Omental fat pad (tissue), 4 donors: ENCODE data around the gene MAP4K4. TPM values are rescaled to one million over a fixed set of nuclear protein-coding genes. Genes with fewer than 3 reads are reported as not detected.

Experiments
- ATAC-seq: fragments of 150-250 bp; one replicate; pipeline ENCODE4 v1.9.1; 2016; ENCODE audit warnings: mild to moderate bottlenecking, moderate library complexity; ENCODE audit not compliant: low FRiP score
- DNase-seq: peaks from one replicate; pipeline ENCODE4 v3.0.0-alpha.2; 2019; ENCODE audit warnings: low spot score
- CTCF ChIP-seq, 3 donors: fragments of 450-650 bp; IDR thresholded peaks; one replicate each; pipeline ENCODE4 v1.5.1; 2016 to 2017; ENCODE audit warnings: antibody characterized with exemption in 3 of 3, mild to moderate bottlenecking in 3 of 3, moderate library complexity in 2 of 3
- total RNA-seq, 4 donors: library from RNA; depleted of rRNA; stranded (reverse); fragments of >200 nt; gene quantifications; one replicate each; pipeline ENCODE4 v1.1.0, GENCODE V29; 2016

MAP4K4 gene
- total RNA-seq, 4 donors from 2014 or later, result 85.9 to 199 (median 110) TPM

GRCh38 chr2:101756266-101756665 is 58.8 kb downstream of the MAP4K4 start:
- TF ChIP-seq CTCF (IDR thresholded peaks at IDR 0.05), result no peak
- no peak for DNase-seq
- ATAC-seq, result no peak

GRCh38 chr2:101758001-101758400 is 60.5 kb downstream of the MAP4K4 start:
- no peak for DNase-seq
- no peak for ATAC-seq
- no peak for TF ChIP-seq CTCF (IDR thresholded peaks at IDR 0.05)

DNA sequence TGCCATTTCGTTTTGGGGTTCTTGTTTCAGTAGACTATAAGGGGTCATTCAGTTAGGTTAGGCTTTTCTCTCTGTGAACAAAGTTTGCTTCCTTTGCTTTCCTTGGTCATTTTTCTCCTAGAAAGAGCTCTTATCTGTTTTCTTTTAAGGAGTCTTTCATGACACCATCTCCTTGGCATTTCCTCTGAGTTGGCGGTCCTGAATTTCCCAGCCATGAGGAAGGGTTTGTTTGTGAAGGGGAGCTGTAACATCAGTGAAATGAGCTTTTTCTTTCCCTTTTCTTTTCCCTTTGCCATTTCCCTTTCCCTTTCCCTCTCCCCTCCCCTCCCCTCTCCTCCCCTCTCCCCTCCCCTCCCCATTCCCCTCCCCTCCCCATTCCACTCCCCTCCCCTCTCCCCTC is 61.7 kb downstream of the MAP4K4 start:
- TF ChIP-seq CTCF (IDR thresholded peaks at IDR 0.05), result no peak
- ATAC-seq (peak; percentile 65), DNase-seq (no peak)

GRCh38 chr2:101762451-101763171 is 65.1 kb downstream of the MAP4K4 start:
- no peak for DNase-seq
- TF ChIP-seq CTCF (IDR thresholded peaks at IDR 0.05), result no peak
- no peak for ATAC-seq

GRCh38 chr2:101763496-101764333 is 66.2 kb downstream of the MAP4K4 start:
- no peak for TF ChIP-seq CTCF (IDR thresholded peaks at IDR 0.05)
- ATAC-seq (no peak), DNase-seq (no peak)

- DNase-seq (no peak), ATAC-seq (no peak)
- TF ChIP-seq CTCF (IDR thresholded peaks at IDR 0.05), result no peak
These were observed 68.8 kb downstream of the MAP4K4 start for GRCh38 chr2:101766337-101766736.
